Prostate gland (tissue), 2 donors: ENCODE data around the gene ESRRB. TPM values are rescaled to one million over a fixed set of nuclear protein-coding genes. Genes with fewer than 3 reads are reported as not detected.

Source experiments
- DNase-seq: peaks from one replicate; pipeline ENCODE4 v3.0.0-alpha.2; 2019; ENCODE audit warnings: low spot score
- H3K27ac ChIP-seq, 2 donors: fragments of 200-600 bp; sonication (generic); 2 replicates each; pipeline ENCODE4 v1.5.1; 2017 to 2019
- H3K27me3 ChIP-seq: fragments of 200-600 bp; sonication (generic); replicated peaks from 2 replicates; pipeline ENCODE4 v1.5.1; 2019; ENCODE audit not compliant: insufficient read depth
- H3K36me3 ChIP-seq, 2 donors: fragments of 200-600 bp; sonication (generic); 1 replicate in 1 of 2; 2 replicates in 1 of 2; pipeline versions ENCODE4 v1.5.1 to v1.8.1; 2017 to 2019
- H3K4me1 ChIP-seq: fragments of 200-600 bp; sonication (generic); replicated peaks from 2 replicates; pipeline ENCODE4 v1.5.1; 2019
- H3K4me3 ChIP-seq, 2 donors: fragments of 200-600 bp; sonication (generic); 2 replicates each; pipeline ENCODE4 v1.5.1; 2017 to 2019
- H3K9me3 ChIP-seq: fragments of 200-600 bp; sonication (generic); 2 replicates; pipeline ENCODE4 v1.5.1; 2017
- CTCF ChIP-seq, 4 experiments: fragments of 200-600 bp in 2 of 4; fragments of 450-650 bp in 2 of 4; sonication (generic) in 2 of 4; IDR thresholded peaks; 1 replicate in 3 of 4; 2 replicates in 1 of 4; pipeline ENCODE4 v1.5.1; 2016 to 2019; ENCODE audit warnings: antibody characterized with exemption in 4 of 4, mild to moderate bottlenecking in 2 of 4, moderate library complexity in 2 of 4
- POLR2A ChIP-seq: fragments of 450-650 bp; IDR thresholded peaks from one replicate; pipeline ENCODE4 v1.6.1; 2016; ENCODE audit warnings: antibody characterized with exemption, mild to moderate bottlenecking
- POLR2AphosphoS5 ChIP-seq: sonication (generic); formaldehyde crosslinking; IDR thresholded peaks from one replicate; pipeline ENCODE4 v1.6.1; 2017; ENCODE audit warnings: antibody characterized with exemption
- WGBS: methylation state at CpG from one replicate; pipeline ENCODE4 v1.1.5; 2018; 5-methylcytosine and 5-hydroxymethylcytosine counted together
- intact Hi-C: fragments of 100-400 bp; cut with DNase I; formaldehyde crosslinking; loops from one replicate; pipeline ENCODE4 v1.14.2; 2022
- total RNA-seq, 2 donors: library from RNA; depleted of rRNA; stranded (reverse); fragments of >200 nt; gene quantifications; one replicate each; pipeline ENCODE4 v1.1.0, GENCODE V29; 2016

ESRRB gene
- total RNA-seq, 2 donors from 2014 or later, result 0.32 TPM; not detected in 1

GRCh38 chr14:76329951-76330350 is 46.0 kb upstream of the ESRRB start:
- TF ChIP-seq POLR2AphosphoS5, result no peak
- no peak for TF ChIP-seq POLR2A
- TF ChIP-seq CTCF (IDR thresholded peaks at IDR 0.05), result no peak
- DNase-seq, result no peak
- no peaks in the 10 kb centered on the region for H3K4me1 ChIP-seq
- no peaks in the 10 kb centered on the region for H3K9me3 ChIP-seq
- no peak overlapping the region for H3K4me3 ChIP-seq
- 32% methylated on average over 12 of the region's 12 CpGs for WGBS
- H3K27ac ChIP-seq, result no peak overlapping the region
- intact Hi-C loops, result no loop called here
- no peaks in the 10 kb centered on the region for H3K36me3 ChIP-seq
- no peaks in the 10 kb centered on the region for H3K27me3 ChIP-seq

GRCh38 chr14:76330411-76331327 is 45.3 kb upstream of the ESRRB start:
- Histone ChIP-seq H3K4me1 (no peaks in the 10 kb centered on the region), H3K36me3 (no peaks in the 10 kb centered on the region), H3K4me3 (no peak overlapping the region), H3K27me3 (no peaks in the 10 kb centered on the region), H3K27ac (no peak overlapping the region), H3K9me3 (no peaks in the 10 kb centered on the region)
- TF ChIP-seq CTCF (IDR thresholded peaks at IDR 0.05), result no peak
- no peak for TF ChIP-seq POLR2AphosphoS5
- no peak for TF ChIP-seq POLR2A
- 64% methylated on average over 17 of the region's 17 CpGs for WGBS
- intact Hi-C loops, result no loop called here
- no peak for DNase-seq

GRCh38 chr14:76331328-76332011 is 44.5 kb upstream of the ESRRB start:
- no peaks in the 10 kb centered on the region for H3K36me3 ChIP-seq
- 84% methylated on average over 10 of the region's 10 CpGs for WGBS
- DNase-seq, result no peak
- H3K27ac ChIP-seq, result no peak overlapping the region
- H3K4me1 ChIP-seq, result no peaks in the 10 kb centered on the region
- no peaks in the 10 kb centered on the region for H3K27me3 ChIP-seq
- intact Hi-C loops, result no loop called here
- no peaks in the 10 kb centered on the region for H3K9me3 ChIP-seq
- H3K4me3 ChIP-seq, result no peak overlapping the region
- no peak for TF ChIP-seq POLR2AphosphoS5
- TF ChIP-seq POLR2A, result no peak
- TF ChIP-seq CTCF (IDR thresholded peaks at IDR 0.05), result no peak

GRCh38 chr14:76333664-76334063 is 42.3 kb upstream of the ESRRB start:
- Histone ChIP-seq H3K27ac (no peak overlapping the region), H3K4me3 (no peak overlapping the region), H3K36me3 (no peaks in the 10 kb centered on the region), H3K9me3 (no peaks in the 10 kb centered on the region), H3K27me3 (no peaks in the 10 kb centered on the region), H3K4me1 (no peaks in the 10 kb centered on the region)
- intact Hi-C loops, result no loop called here
- 90% methylated on average over 6 of the region's 6 CpGs for WGBS
- no peak for DNase-seq
- no peak for TF ChIP-seq POLR2A
- no peak for TF ChIP-seq POLR2AphosphoS5
- no peak for TF ChIP-seq CTCF (IDR thresholded peaks at IDR 0.05)
